Chondrocyte (in vitro differentiated cells): ENCODE data around the gene RTL10. TPM values are rescaled to one million over a fixed set of nuclear protein-coding genes. Genes with fewer than 3 reads are reported as not detected.

ENCODE experiments used
- DNase-seq: peaks from one replicate; pipeline ENCODE4 v3.0.0; 2021; ENCODE audit warnings: mixed read lengths, low spot score
- H3K27ac Mint-ChIP-seq: one replicate; pipeline ENCODE4 v1.8.0; 2021; ENCODE audit warnings: mild to moderate bottlenecking, moderate library complexity, mixed read lengths; ENCODE audit not compliant: unreplicated experiment
- H3K27me3 Mint-ChIP-seq: 2 replicates; pipeline ENCODE4 v1.8.0; 2021; ENCODE audit warnings: low read depth, mixed read lengths
- H3K36me3 Mint-ChIP-seq: 2 replicates; pipeline ENCODE4 v1.8.0; 2021; ENCODE audit warnings: low read depth, mixed read lengths
- H3K4me1 Mint-ChIP-seq: 2 replicates; pipeline ENCODE4 v1.8.0; 2021; ENCODE audit warnings: low read depth, mild to moderate bottlenecking, mixed read lengths
- H3K4me3 Mint-ChIP-seq: one replicate; pipeline ENCODE4 v1.8.0; 2021; ENCODE audit warnings: mild to moderate bottlenecking, moderate library complexity, mixed read lengths; ENCODE audit not compliant: unreplicated experiment
- H3K9me3 Mint-ChIP-seq: 2 replicates; pipeline ENCODE4 v1.8.0; 2021; ENCODE audit warnings: low read depth, mixed read lengths
- CTCF ChIP-seq: fragments of 200-600 bp; sonication (generic); IDR thresholded peaks from 2 replicates; pipeline ENCODE4 v1.5.0; 2021; ENCODE audit warnings: antibody characterized with exemption, mild to moderate bottlenecking, moderate library complexity
- total RNA-seq: library from RNA; stranded (reverse); gene quantifications from 3 replicates; pipeline ENCODE4 v1.2.1, GENCODE V29; 2021

RTL10 gene
- total RNA-seq, 1 donor from 2014 or later, result 15.6 TPM

GRCh38 chr22:19859861-19860510 lies 5.3 kb upstream of the RTL10 start:
- Mint-ChIP-seq H3K4me3 (no peak overlapping the region), H3K27me3 (no peaks in the 10 kb centered on the region), H3K36me3 (no peaks in the 10 kb centered on the region), H3K9me3 (no peaks in the 10 kb centered on the region), H3K4me1 (peaks cover 15% of the 10 kb centered on the region), H3K27ac (no peak overlapping the region)
- no peak for DNase-seq
- no peak for TF ChIP-seq CTCF

- TF ChIP-seq CTCF, result no peak
- Mint-ChIP-seq H3K36me3 (no peaks in the 10 kb centered on the region), H3K27ac (no peak overlapping the region), H3K9me3 (no peaks in the 10 kb centered on the region), H3K4me3 (no peak overlapping the region), H3K27me3 (no peaks in the 10 kb centered on the region), H3K4me1 (peaks cover 25% of the 10 kb centered on the region)
- no peak for DNase-seq
Observed at GRCh38 chr22:19857382-19857781, 2.7 kb upstream of the RTL10 start.

GRCh38 chr22:19855504-19856409 lies 1.1 kb upstream of the RTL10 start:
- H3K36me3 Mint-ChIP-seq, result peaks cover 3% of the 10 kb centered on the region
- H3K4me3 Mint-ChIP-seq, result peak overlapping the region; percentile 90
- TF ChIP-seq CTCF, result no peak
- H3K27me3 Mint-ChIP-seq, result no peaks in the 10 kb centered on the region
- DNase-seq, result peak; percentile 88
- no peaks in the 10 kb centered on the region for H3K9me3 Mint-ChIP-seq
- peaks cover 30% of the 10 kb centered on the region for H3K4me1 Mint-ChIP-seq
- H3K27ac Mint-ChIP-seq, result peak overlapping the region; percentile 93

GRCh38 chr22:19853879-19854777 lies 546 bp downstream of the RTL10 start:
- peak overlapping the region; percentile 90 for H3K4me3 Mint-ChIP-seq
- no peak for DNase-seq
- no peak for TF ChIP-seq CTCF
- peaks cover 30% of the 10 kb centered on the region for H3K4me1 Mint-ChIP-seq
- H3K27me3 Mint-ChIP-seq, result no peaks in the 10 kb centered on the region
- no peaks in the 10 kb centered on the region for H3K9me3 Mint-ChIP-seq
- H3K36me3 Mint-ChIP-seq, result peaks cover 9% of the 10 kb centered on the region
- peak overlapping the region; percentile 83 for H3K27ac Mint-ChIP-seq
